Measurements from ENCODE around the gene PSG5.
"Not testable (repeated sequence)": the region's sequence is repeated elsewhere in the genome, so short reads cannot be mapped to it uniquely, and the experiment has no call there.

PSG5 gene

DNA sequence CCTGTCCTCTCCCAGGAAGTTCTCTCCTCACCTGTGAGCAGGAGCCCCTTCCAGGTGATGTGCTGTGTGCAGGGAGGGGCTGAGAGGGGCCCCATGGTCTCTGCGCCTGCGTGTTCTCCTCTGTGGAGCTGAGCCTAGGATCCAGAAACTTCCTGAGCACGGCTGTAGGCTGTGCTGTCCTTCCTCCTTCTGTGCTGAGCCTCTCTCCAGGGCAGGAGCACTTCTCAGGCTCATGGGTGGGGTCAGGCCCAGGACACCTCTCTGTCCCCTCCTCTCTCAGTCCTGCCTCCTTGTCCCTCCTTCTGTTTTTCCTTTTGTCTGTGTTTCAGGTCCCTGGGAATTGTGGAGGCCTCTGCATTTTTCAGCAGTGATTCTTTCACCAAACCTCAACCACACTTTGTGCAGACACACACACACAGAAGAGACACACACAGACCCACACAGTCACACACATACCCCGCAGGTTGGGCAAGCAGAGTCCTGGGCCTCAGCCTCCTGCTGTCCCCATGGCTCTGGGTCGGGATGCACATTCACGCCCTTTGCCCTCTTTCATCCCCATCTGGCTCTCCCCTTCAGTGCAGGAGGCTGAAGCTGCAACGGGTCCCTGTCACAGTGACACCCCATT is at the start of gene PSG5:
Gene PSG5, minus strand, starts transcription at position 226 of the 625 bp plus-strand sequence. Its CDS starts 131 bp downstream, at position 95.
- H3K4me3 ChIP-seq (ENCODE audit: low read depth, low read length); POLR2A ChIA-PET: not testable (repeated sequence)
- CTCF ChIA-PET = interaction anchor here (0.5 to 3.0 kb wide), 5 partner anchors 16 to 1027 kb away, joined by 3 to 29 read pairs (median 4); no protein-coding TSS in a partner anchor

DNA sequence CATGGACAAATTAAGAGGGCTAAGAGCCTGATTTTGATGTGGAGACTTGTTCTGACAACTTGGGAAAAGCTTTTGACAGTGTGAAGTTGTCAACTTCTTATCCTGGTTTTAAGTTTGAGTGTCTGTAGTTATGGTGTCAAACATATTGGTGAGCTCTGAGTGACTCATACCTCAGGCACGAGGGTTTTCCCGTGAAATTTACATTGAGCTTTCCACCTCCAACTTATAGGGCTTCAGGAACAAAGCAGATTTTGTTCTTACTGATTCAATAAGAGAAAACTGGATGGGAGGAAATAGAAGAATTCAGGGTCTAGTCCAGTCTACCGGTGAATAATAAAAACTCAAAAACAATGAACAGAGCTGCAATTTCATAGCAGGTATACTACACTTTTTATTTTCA is 49.4 kb upstream of the PSG5 start:
- CTCF ChIA-PET = interaction anchor here (0.5 to 1.1 kb wide), 3 partner anchors 22 to 526 kb away, joined by 3 to 6 read pairs (median 3); no protein-coding TSS in a partner anchor
- TF ChIP-seq ZFP37 (tag by site-specific recombination; IDR thresholded peaks at IDR 0.05) (0 out of 2 replicates have a peak, but pooled peaks have one; percentile 28), ZNF394 (tag by site-specific recombination; IDR thresholded peaks at IDR 0.05; ENCODE audit: borderline replicate concordance) (0 out of 2 replicates have a peak, but pooled peaks have one; percentile 34)
- H3K9me3 ChIP-seq (ENCODE audit: control insufficient read depth, insufficient read depth, low read depth, low read length); H3K4me1 ChIP-seq (ENCODE audit: control insufficient read depth, insufficient read depth, low read length); H3K27ac ChIP-seq (ENCODE audit: extremely low read depth, low read depth, low read length); H3K36me3 ChIP-seq (ENCODE audit: control insufficient read depth in 2 of 2, insufficient read depth in 1 of 2, low read length in 2 of 2); POLR2A ChIA-PET; H3K4me3 ChIP-seq (ENCODE audit: low read depth, low read length): not testable (repeated sequence)

More for the DNA sequence above, at the start of gene PSG5:
- not testable (repeated sequence) for H3K27ac ChIP-seq (ENCODE audit: extremely low read depth, low read depth, low read length); H3K4me1 ChIP-seq (ENCODE audit: control insufficient read depth, insufficient read depth, low read length); H3K36me3 ChIP-seq (ENCODE audit: control insufficient read depth in 2 of 2, insufficient read depth in 1 of 2, low read length in 2 of 2); H3K9me3 ChIP-seq (ENCODE audit: control insufficient read depth, insufficient read depth, low read depth, low read length)
- 0 out of 2 replicates have a peak, but pooled peaks have one; percentile 23 for TF ChIP-seq ZBTB20 (tag by site-specific recombination; IDR thresholded peaks at IDR 0.05)

DNA sequence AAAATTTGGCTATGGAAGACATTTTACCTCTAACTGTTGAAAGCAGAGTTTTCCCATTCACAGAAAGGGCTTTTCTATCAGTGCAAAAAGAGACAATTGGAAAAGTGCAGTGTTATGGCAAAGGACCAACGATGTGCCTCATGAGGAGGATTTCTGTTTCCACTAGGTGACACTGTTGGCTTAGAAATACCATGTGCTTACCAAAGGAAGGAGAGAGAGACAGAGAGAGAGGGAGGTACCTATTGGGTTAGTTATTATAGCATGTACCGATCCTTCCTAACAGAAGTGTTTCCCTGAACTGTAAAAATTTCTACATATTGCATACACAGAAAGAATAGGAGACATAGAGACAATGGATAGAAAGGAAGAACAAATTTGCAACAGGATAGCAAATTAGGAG is 43.0 kb upstream of the PSG5 start:
- H3K4me1 ChIP-seq (ENCODE audit: control insufficient read depth, insufficient read depth, low read length) = peaks cover 1% of the 10 kb centered on the region; the same call in 1 of the 2 replicates
- no peak overlapping the region for H3K27ac ChIP-seq (ENCODE audit: extremely low read depth, low read depth, low read length)
- ChIA-PET POLR2A (no interaction called here), CTCF (interaction anchor here (0.6 to 7.0 kb wide), 9 partner anchors 16 to 365 kb away, joined by 3 to 58 read pairs (median 4); partner anchors contain the start of genes PSG4 and ZNF575)
- no peaks in the 10 kb centered on the region for H3K36me3 ChIP-seq (ENCODE audit: control insufficient read depth in 2 of 2, insufficient read depth in 1 of 2, low read length in 2 of 2)
- H3K9me3 ChIP-seq (ENCODE audit: control insufficient read depth, insufficient read depth, low read depth, low read length) = peaks cover 14% of the 10 kb centered on the region
- TF ChIP-seq, protein P1, sequence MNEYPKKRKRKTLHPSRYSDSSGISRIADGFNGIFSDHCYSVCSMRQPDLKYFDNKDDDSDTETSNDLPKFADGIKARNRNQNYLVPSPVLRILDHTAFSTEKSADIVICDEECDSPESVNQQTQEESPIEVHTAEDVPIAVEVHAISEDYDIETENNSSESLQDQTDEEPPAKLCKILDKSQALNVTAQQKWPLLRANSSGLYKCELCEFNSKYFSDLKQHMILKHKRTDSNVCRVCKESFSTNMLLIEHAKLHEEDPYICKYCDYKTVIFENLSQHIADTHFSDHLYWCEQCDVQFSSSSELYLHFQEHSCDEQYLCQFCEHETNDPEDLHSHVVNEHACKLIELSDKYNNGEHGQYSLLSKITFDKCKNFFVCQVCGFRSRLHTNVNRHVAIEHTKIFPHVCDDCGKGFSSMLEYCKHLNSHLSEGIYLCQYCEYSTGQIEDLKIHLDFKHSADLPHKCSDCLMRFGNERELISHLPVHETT (tag by site-specific recombination; IDR thresholded peaks at IDR 0.05) = no peak
- TF ChIP-seq ZNF654 (tag by site-specific recombination; IDR thresholded peaks at IDR 0.05; ENCODE audit: low read depth) = peak; percentile 90
- no peak for TF ChIP-seq ZFP3 (tag by site-specific recombination; IDR thresholded peaks at IDR 0.05; ENCODE audit: low read depth)
- TF ChIP-seq ZNF585B (tag by site-specific recombination; IDR thresholded peaks at IDR 0.05) = no peak
- TF ChIP-seq, protein P2, sequence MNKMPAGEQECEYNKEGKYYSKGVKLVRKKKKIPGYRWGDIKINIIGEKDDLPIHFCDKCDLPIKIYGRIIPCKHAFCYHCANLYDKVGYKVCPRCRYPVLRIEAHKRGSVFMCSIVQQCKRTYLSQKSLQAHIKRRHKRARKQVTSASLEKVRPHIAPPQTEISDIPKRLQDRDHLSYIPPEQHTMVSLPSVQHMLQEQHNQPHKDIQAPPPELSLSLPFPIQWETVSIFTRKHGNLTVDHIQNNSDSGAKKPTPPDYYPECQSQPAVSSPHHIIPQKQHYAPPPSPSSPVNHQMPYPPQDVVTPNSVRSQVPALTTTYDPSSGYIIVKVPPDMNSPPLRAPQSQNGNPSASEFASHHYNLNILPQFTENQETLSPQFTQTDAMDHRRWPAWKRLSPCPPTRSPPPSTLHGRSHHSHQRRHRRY (tag by site-specific recombination; IDR thresholded peaks at IDR 0.05) = no peak
- TF ChIP-seq ZNF366 (tag by site-specific recombination; conservative IDR thresholded peaks at IDR 0.05) = peak; percentile 52
- TF ChIP-seq ZNF311 (tag by site-specific recombination; IDR thresholded peaks at IDR 0.05; ENCODE audit: borderline replicate concordance) = no peak
- TF ChIP-seq ZXDB (tag by site-specific recombination; IDR thresholded peaks at IDR 0.05) = no peak
- peak; percentile 33; the same call in 1 of the 2 replicates for TF ChIP-seq ZFP37 (tag by site-specific recombination; IDR thresholded peaks at IDR 0.05)
- TF ChIP-seq SP3 (tag by site-specific recombination; IDR thresholded peaks at IDR 0.05) = peak; percentile 15; the same call in 1 of the 2 replicates
- TF ChIP-seq ZNF596 (tag by site-specific recombination; IDR thresholded peaks at IDR 0.05) = 0 out of 2 replicates have a peak, but pooled peaks have one; percentile 32
- TF ChIP-seq, protein P3, sequence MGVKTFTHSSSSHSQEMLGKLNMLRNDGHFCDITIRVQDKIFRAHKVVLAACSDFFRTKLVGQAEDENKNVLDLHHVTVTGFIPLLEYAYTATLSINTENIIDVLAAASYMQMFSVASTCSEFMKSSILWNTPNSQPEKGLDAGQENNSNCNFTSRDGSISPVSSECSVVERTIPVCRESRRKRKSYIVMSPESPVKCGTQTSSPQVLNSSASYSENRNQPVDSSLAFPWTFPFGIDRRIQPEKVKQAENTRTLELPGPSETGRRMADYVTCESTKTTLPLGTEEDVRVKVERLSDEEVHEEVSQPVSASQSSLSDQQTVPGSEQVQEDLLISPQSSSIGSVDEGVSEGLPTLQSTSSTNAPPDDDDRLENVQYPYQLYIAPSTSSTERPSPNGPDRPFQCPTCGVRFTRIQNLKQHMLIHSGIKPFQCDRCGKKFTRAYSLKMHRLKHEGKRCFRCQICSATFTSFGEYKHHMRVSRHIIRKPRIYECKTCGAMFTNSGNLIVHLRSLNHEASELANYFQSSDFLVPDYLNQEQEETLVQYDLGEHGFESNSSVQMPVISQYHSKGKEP (tag by site-specific recombination; IDR thresholded peaks at IDR 0.05) = no peak
- no peak for TF ChIP-seq ZNF677 (tag by site-specific recombination; IDR thresholded peaks at IDR 0.05)
- no peak for TF ChIP-seq GLIS1 (tag by site-specific recombination; IDR thresholded peaks at IDR 0.05)
- TF ChIP-seq, protein P4, sequence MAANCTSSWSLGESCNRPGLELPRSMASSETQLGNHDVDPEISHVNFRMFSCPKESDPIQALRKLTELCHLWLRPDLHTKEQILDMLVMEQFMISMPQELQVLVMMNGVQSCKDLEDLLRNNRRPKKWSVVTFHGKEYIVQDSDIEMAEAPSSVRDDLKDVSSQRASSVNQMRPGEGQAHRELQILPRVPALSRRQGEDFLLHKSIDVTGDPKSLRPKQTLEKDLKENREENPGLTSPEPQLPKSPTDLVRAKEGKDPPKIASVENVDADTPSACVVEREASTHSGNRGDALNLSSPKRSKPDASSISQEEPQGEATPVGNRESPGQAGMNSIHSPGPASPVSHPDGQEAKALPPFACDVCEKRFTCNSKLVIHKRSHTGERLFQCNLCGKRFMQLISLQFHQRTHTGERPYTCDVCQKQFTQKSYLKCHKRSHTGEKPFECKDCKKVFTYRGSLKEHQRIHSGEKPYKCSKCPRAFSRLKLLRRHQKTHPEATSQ (tag by site-specific recombination; IDR thresholded peaks at IDR 0.05) = no peak
- TF ChIP-seq, protein P5, sequence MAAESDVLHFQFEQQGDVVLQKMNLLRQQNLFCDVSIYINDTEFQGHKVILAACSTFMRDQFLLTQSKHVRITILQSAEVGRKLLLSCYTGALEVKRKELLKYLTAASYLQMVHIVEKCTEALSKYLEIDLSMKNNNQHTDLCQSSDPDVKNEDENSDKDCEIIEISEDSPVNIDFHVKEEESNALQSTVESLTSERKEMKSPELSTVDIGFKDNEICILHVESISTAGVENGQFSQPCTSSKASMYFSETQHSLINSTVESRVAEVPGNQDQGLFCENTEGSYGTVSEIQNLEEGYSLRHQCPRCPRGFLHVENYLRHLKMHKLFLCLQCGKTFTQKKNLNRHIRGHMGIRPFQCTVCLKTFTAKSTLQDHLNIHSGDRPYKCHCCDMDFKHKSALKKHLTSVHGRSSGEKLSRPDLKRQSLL (tag by site-specific recombination; IDR thresholded peaks at IDR 0.05) = no peak
- TF ChIP-seq, protein P6, sequence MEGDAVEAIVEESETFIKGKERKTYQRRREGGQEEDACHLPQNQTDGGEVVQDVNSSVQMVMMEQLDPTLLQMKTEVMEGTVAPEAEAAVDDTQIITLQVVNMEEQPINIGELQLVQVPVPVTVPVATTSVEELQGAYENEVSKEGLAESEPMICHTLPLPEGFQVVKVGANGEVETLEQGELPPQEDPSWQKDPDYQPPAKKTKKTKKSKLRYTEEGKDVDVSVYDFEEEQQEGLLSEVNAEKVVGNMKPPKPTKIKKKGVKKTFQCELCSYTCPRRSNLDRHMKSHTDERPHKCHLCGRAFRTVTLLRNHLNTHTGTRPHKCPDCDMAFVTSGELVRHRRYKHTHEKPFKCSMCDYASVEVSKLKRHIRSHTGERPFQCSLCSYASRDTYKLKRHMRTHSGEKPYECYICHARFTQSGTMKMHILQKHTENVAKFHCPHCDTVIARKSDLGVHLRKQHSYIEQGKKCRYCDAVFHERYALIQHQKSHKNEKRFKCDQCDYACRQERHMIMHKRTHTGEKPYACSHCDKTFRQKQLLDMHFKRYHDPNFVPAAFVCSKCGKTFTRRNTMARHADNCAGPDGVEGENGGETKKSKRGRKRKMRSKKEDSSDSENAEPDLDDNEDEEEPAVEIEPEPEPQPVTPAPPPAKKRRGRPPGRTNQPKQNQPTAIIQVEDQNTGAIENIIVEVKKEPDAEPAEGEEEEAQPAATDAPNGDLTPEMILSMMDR (tag by site-specific recombination; IDR thresholded peaks at IDR 0.05) = peak; percentile 69
- TF ChIP-seq PRDM1 (tag by site-specific recombination; IDR thresholded peaks at IDR 0.05) = peak; percentile 30; the same call in 1 of the 2 replicates
- no peak for TF ChIP-seq ZNF785 (tag by site-specific recombination; IDR thresholded peaks at IDR 0.05)
- H3K4me3 ChIP-seq (ENCODE audit: low read depth, low read length) = no peak overlapping the region
